K562 (cell line): ENCODE data around the gene CYBRD1. TPM values are rescaled to one million over a fixed set of nuclear protein-coding genes. Genes with fewer than 3 reads are reported as not detected.

Experiments
- BHLHE40 ChIP-seq: IDR thresholded peaks from 2 replicates; pipeline ENCODE4 v1.6.1; 2011; ENCODE audit warnings: low read length, improper control_type of control experiment
- CBX8 ChIP-seq: fragments of 200-600 bp; sonication (generic); IDR thresholded peaks from 2 replicates; pipeline ENCODE4 v1.6.1; 2012; ENCODE audit warnings: borderline replicate concordance, mixed run types, low read depth, mild to moderate bottlenecking, moderate library complexity, mixed read lengths, low read length, control low read depth, inconsistent platforms; ENCODE audit not compliant: poor library complexity, severe bottlenecking; ENCODE audit errors: extremely low read depth
- CHD2 ChIP-seq: IDR thresholded peaks from 2 replicates; pipeline ENCODE4 v1.6.1; 2011; ENCODE audit warnings: low read depth, low read length
- ETS2 ChIP-seq: IDR thresholded peaks from 2 replicates; pipeline ENCODE4 v1.6.1; 2016; ENCODE audit warnings: borderline replicate concordance, missing genetic modification characterization, mild to moderate bottlenecking, moderate library complexity, missing compliant biosample characterization; ENCODE audit not compliant: poor library complexity, severe bottlenecking
- FOXP1 ChIP-seq: sonication (generic); formaldehyde crosslinking; IDR thresholded peaks from 2 replicates; pipeline ENCODE4 v1.8.0; 2022; ENCODE audit warnings: mild to moderate bottlenecking, missing genetic modification reagents
- GATAD2A ChIP-seq: fragments of 450-650 bp; IDR thresholded peaks from 2 replicates; pipeline ENCODE4 v1.6.1; 2017
- GTF2B ChIP-seq: IDR thresholded peaks from 2 replicates; pipeline ENCODE4 v1.6.1; 2011; ENCODE audit not compliant: insufficient read length; ENCODE audit errors: extremely low read depth
- MECOM ChIP-seq: fragments of 250-450 bp; sonication (Bioruptor Pico); IDR thresholded peaks from 2 replicates; pipeline ENCODE4 v1.8.0; 2022; ENCODE audit warnings: inconsistent platforms
- MTA2 ChIP-seq: fragments of 450-650 bp; IDR thresholded peaks from 2 replicates; pipeline ENCODE4 v1.6.1; 2016; ENCODE audit warnings: low read depth
- NELFE ChIP-seq: IDR thresholded peaks from 2 replicates; pipeline ENCODE4 v1.6.1; 2011; ENCODE audit warnings: mild to moderate bottlenecking; ENCODE audit not compliant: insufficient read depth, insufficient read length
- SMC3 ChIP-seq: conservative IDR thresholded peaks from 2 replicates; pipeline ENCODE4 v1.6.1; 2011; ENCODE audit warnings: low read depth, low read length, improper control_type of control experiment; ENCODE audit not compliant: insufficient read depth
- TAF1 ChIP-seq: IDR thresholded peaks from 2 replicates; pipeline ENCODE4 v1.6.1; 2011; ENCODE audit warnings: mild to moderate bottlenecking, low read length, moderate library complexity; ENCODE audit not compliant: insufficient read depth, control insufficient read depth, severe bottlenecking; ENCODE audit errors: extremely low read depth
- ZBED1 ChIP-seq: IDR thresholded peaks from 2 replicates; pipeline ENCODE4 v1.6.1; 2014
- ZBTB1 ChIP-seq: sonication (generic); formaldehyde crosslinking; IDR thresholded peaks from 2 replicates; pipeline ENCODE4 v1.8.1; 2023; ENCODE audit warnings: missing genetic modification reagents, low read depth, mild to moderate bottlenecking, borderline replicate concordance
- ZFP1 ChIP-seq: fragments of 450-650 bp; formaldehyde crosslinking; IDR thresholded peaks from 2 replicates; pipeline ENCODE4 v1.4.0; 2020; ENCODE audit warnings: mild to moderate bottlenecking, mixed read lengths
- ZNF212 ChIP-seq: fragments of 450-650 bp; formaldehyde crosslinking; IDR thresholded peaks from 2 replicates; pipeline ENCODE4 v1.4.0; 2020; ENCODE audit warnings: mild to moderate bottlenecking
- ZNF766 ChIP-seq: fragments of 200-800 bp; sonication (Bioruptor generic); conservative IDR thresholded peaks from 2 replicates; pipeline ENCODE4 v1.6.1; 2016; ENCODE audit warnings: missing genetic modification characterization, missing compliant biosample characterization
- ZNF79 ChIP-seq: fragments of 250-450 bp; sonication (Bioruptor Pico); IDR thresholded peaks from 2 replicates; pipeline ENCODE4 v1.4.0; 2020; ENCODE audit warnings: low read depth, mild to moderate bottlenecking, moderate library complexity
- polyA plus RNA-seq, 8 experiments: library from polyadenylated mRNA; depleted of rRNA in 4 of 8; stranded (reverse) in 5 of 8; unstranded in 3 of 8; fragments of >200 nt; fragmentation: Nextera tagmentation in 2 of 8; fragmentation: Illumina TruSeq in 1 of 8; extraction: Ambion mirVana in 2 of 8; extraction: Trizol in 1 of 8; gene quantifications; 2 replicates each; pipeline versions ENCODE4 v1.2.1 to v1.2.3, GENCODE V29; 2011 to 2014; ENCODE audit warnings: inconsistent platforms in 1 of 8, missing spikeins in 1 of 8
- total RNA-seq, 7 experiments: library from RNA; depleted of rRNA in 6 of 7; stranded (reverse); fragments of >200 nt in 6 of 7; fragmentation: Illumina TruSeq in 2 of 7; extraction: Trizol in 2 of 7; gene quantifications; 2 replicates each; pipeline versions ENCODE4 v1.2.1 to v1.2.3, GENCODE V29; 2011 to 2021; ENCODE audit warnings: low replicate concordance in 1 of 7
- TF ChIP-seq, protein P1 (sequence below): fragments of 250-450 bp; sonication (Bioruptor Pico); IDR thresholded peaks from 2 replicates; pipeline ENCODE4 v1.5.0; 2020; ENCODE audit warnings: mild to moderate bottlenecking
- TF ChIP-seq, protein P2 (sequence below), 2 experiments: IDR thresholded peaks; 2 replicates each; pipeline ENCODE4 v1.6.1; 2011; ENCODE audit warnings: borderline replicate concordance in 1 of 2, control low read depth in 1 of 2, low read depth in 1 of 2, low read length in 1 of 2, mild to moderate bottlenecking in 1 of 2, mixed read lengths in 1 of 2, moderate library complexity in 1 of 2; ENCODE audit not compliant: insufficient read depth in 1 of 2, insufficient read length in 1 of 2, poor library complexity in 1 of 2, severe bottlenecking in 1 of 2; ENCODE audit errors: extremely low read depth in 1 of 2

CYBRD1 gene
- total and polyA plus RNA-seq, 9 of the 15 experiments (the other 6 are each of a cell fraction or from before 2014, with no cell fraction given) = 9.6 to 22.4 (median 15.6) TPM

DNA sequence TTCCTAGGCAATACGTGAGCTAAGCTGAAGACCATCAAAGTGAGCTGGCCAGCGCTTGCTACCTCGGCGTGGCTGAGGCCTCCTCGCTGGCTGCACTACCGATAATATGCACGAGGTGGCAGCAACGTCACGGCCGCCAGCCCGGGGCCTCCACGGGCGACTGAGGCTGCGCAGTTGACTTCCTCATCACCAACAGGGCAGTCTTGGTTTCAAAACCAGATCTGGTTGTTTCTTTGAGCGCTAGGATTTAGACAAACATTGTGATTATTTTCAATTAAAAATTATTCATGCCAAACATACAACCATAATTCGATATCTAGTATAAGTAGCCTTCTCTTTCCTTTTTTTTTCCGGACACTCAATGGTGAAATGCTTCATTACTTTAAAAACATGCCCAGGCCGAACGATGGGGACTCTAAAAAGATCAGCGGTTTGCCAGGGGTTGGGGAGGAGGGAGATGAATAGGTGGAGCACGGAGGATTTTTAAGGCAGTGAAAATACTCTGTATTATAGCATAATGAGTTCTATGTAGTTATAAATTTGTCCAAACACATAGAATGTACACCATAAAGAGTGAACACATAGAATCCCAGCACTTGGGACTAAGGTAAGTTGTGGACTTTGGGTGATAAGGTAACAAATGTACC, 52.0 kb downstream of the CYBRD1 start (continued):
- TF ChIP-seq, protein P1, sequence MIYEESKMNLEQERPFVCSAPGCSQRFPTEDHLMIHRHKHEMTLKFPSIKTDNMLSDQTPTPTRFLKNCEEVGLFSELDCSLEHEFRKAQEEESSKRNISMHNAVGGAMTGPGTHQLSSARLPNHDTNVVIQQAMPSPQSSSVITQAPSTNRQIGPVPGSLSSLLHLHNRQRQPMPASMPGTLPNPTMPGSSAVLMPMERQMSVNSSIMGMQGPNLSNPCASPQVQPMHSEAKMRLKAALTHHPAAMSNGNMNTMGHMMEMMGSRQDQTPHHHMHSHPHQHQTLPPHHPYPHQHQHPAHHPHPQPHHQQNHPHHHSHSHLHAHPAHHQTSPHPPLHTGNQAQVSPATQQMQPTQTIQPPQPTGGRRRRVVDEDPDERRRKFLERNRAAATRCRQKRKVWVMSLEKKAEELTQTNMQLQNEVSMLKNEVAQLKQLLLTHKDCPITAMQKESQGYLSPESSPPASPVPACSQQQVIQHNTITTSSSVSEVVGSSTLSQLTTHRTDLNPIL (CRISPR knock-in tag) = no peak
- TF ChIP-seq ZNF79 (CRISPR knock-in tag) (no peak), CHD2 (no peak), GATAD2A (no peak), ZBED1 (no peak), ETS2 (tag) (no peak), ZNF766 (CRISPR knock-in tag) (no peak), GTF2B (no peak), TAF1 (no peak), ZBTB1 (no peak), BHLHE40 (no peak; the same call in 1 of the 2 replicates), FOXP1 (no peak), MTA2 (no peak), NELFE (no peak), MECOM (CRISPR knock-in tag) (no peak), ZFP1 (CRISPR knock-in tag) (no peak), ZNF212 (no peak), SMC3 (peak; percentile 95), CBX8 (no peak)
- TF ChIP-seq, protein P2, sequence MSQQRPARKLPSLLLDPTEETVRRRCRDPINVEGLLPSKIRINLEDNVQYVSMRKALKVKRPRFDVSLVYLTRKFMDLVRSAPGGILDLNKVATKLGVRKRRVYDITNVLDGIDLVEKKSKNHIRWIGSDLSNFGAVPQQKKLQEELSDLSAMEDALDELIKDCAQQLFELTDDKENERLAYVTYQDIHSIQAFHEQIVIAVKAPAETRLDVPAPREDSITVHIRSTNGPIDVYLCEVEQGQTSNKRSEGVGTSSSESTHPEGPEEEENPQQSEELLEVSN (IDR thresholded peaks at IDR 0.05; ENCODE audit: borderline replicate concordance in 1 of 2, extremely low read depth in 1 of 2, insufficient read depth in 1 of 2, insufficient read length in 1 of 2, low read depth in 1 of 2, low read length in 1 of 2, poor library complexity in 1 of 2, severe bottlenecking in 1 of 2) = no peak
